ENCODE measurements around the gene HS6ST3.

The HS6ST3 gene

GRCh38 chr13:96199315-96199714 is 109.4 kb downstream of the HS6ST3 start:
- DNase-seq (ENCODE audit: low read depth in 2 of 2): no peak

DNA sequence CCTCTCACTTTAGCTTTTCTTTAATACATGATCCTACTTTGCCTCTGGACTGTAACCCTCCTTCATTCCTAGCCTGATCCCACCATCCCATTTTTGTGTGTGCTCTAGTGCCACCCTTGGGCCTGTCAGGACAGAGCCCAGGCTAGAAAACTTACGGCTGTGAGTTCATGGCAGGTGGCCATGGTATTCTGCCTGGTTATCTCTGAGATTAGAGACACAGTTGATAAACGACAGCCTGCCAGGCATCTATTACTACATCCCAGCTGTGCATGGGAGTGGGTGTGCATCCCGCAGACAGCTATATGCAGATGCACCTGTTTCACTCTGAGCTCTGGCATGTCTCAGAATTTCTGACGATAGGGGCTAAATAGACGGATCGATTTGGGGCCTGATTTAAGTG is 110.9 kb downstream of the HS6ST3 start:
- DNase-seq (ENCODE audit: low read depth in 2 of 2): no peak

GRCh38 chr13:96202315-96202714 is 112.4 kb downstream of the HS6ST3 start:
- DNase-seq (ENCODE audit: low read depth in 2 of 2): no peak

- DNase-seq (ENCODE audit: low read depth in 2 of 2): no peak
These were observed 113.6 kb downstream of the HS6ST3 start for GRCh38 chr13:96203471-96203870.

GRCh38 chr13:96214824-96215445 is 125.0 kb downstream of the HS6ST3 start:
- DNase-seq (ENCODE audit: low read depth in 2 of 2): no peak

- no peak for DNase-seq (ENCODE audit: low read depth in 2 of 2)
These were observed 126.6 kb downstream of the HS6ST3 start for GRCh38 chr13:96216543-96216942.

DNA sequence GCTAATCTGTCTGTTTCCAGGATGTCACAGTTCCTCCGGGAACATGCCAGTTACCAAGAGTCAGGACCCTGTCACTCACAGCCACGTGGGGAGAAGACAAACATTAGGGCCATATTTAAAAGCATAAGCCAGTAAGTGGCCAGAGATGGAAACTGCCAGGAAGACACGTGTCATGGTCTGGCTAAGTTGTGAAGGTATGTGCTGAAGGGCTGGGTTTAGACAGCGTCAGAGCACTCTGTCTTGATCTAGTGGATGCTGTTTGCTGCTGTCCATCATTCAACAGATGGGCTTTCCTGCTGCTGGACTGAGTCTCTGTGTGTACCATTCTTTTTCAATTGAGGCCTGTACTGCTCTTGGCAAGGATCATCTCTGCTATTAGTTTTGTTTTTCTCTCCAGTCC is 128.6 kb downstream of the HS6ST3 start:
- no peak for DNase-seq (ENCODE audit: low read depth in 2 of 2)

GRCh38 chr13:96221471-96221870 is 131.6 kb downstream of the HS6ST3 start:
- no peak for DNase-seq (ENCODE audit: low read depth in 2 of 2)

DNA sequence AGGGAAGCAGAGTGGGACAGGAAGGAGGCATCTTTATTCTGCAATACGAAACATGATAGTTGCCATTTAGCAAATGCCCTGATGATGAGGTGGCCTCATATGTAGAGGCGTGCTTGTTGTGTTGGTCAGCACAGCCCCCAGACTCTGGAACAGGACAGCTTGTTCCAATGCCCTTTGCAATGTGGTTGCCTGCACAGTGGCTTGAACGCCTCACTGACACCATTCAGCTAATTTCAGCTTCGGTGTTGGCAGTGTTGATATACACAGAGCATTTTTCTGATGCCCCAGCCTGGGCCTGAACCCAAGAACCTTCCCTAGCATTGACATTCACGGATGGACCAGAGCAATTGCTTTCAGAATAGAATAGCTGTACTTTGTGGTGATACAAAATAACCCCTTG is 133.3 kb downstream of the HS6ST3 start:
- DNase-seq (ENCODE audit: low read depth in 2 of 2): no peak

DNA sequence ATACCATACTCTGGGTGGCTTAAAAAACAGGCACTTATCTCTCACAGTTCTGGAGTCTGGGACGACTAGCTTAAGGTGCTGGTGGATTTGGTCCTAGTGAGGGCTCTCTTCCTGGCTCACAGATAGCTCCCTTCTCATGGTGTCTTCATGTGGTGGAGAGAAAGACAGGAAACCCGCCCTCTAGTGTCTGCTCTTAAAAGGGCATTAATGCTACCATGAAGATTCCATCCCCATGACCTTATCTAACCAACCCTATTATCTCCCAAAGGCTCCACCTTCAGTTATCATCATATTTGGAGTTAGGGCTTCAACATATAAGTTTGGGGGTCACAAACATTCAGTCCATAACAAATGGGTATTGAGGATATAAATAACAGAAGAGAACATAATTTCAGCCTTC is 139.4 kb downstream of the HS6ST3 start:
- no peak for DNase-seq (ENCODE audit: low read depth in 2 of 2)

DNA sequence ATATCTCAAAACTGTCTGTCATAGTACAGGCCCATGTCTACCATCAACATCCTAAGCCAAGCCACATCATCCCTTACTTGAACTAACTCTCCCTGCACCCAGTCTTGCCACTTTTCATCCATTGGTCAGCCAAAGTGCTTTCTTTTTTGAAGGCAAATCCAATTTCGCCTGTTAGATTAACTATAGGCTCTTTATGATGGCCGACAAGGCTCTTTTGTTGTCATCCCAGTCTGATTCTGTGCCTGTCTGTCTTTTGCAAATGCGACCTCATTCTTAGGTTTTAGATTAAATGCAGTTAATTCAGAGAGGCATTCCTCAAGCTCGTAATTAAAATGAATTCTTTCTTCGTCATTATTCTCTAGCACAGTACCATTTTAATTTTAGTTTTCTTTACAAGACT is 148.3 kb downstream of the HS6ST3 start:
- no peak for DNase-seq (ENCODE audit: low read depth in 2 of 2)

DNA sequence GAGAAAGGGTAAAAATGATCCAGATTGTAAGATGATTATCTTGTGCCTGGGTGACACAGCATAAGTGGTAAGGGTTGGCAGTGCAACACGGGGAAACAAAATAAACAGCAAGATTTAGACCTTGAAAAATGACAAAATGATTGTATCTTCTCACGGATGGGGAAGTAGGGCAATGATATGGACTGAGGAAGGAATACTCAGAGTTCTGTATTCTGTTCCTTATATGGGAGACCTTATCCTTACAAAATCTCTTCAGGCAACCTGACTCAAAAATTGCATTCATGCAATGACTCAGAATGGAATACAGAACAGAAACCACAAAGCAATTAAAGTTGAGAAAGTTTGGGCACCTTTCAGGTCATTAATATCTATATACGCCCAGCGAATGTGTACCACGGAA is 149.0 kb downstream of the HS6ST3 start:
- no peak for DNase-seq (ENCODE audit: low read depth in 2 of 2)

DNA sequence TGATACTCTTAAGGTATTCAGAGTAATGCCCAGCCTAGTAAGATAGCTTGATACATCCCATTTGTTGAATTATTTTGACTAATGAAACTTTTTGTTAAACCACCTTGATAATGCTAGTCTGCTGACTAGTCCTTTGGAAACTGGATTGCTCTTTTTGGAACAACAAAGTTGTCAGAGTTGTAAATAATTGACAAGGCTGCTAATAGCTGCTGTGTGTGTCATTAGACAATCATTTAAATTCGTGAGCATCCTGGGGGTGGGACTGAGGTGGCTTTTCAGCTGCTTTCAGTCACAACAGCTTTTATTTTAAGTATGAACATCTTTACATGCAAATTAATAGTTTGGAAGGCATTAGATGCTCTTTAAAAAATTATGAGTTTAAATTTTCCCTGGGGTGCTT is 153.5 kb downstream of the HS6ST3 start:
- no peak for DNase-seq (ENCODE audit: low read depth in 2 of 2)

DNA sequence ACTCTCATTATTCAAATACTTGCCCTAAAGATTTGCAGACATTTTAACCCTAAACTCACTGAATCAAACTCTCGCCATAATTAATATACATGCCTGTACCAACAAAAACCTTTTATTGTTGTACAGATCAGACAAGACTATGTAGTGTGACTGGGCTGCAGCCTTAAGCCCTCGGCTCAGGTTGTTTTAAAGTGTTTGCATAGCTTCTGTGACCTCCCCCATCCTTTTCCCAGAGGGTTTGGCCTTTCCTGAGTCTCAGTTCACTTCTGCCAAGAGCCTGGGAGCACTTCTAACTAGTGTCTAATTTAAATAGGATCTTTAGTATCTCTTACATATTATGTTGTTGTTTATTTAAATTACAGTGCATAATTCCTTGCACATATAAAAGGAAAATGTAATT is 158.2 kb downstream of the HS6ST3 start:
- DNase-seq (ENCODE audit: low read depth in 2 of 2): no peak

DNA sequence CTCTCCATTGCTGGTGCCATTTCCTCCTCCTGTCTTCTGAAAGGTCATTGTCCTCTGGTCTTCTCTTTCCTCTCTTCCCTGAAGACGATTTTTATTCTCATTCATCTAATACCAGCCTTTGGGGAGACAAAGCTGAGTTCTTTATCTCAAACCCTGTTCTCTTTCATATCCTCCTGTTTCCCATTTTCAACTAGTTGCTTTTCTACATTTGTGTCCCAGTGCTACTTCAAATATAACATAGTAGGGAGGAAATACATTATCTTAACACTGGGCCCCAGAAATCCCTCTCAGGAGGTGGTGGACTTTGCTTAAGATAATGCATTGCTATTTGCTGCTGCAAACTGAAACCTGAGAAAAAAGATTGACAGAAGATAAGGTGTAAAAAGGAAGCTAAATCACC is 159.1 kb downstream of the HS6ST3 start:
- DNase-seq (ENCODE audit: low read depth in 2 of 2): no peak

DNA sequence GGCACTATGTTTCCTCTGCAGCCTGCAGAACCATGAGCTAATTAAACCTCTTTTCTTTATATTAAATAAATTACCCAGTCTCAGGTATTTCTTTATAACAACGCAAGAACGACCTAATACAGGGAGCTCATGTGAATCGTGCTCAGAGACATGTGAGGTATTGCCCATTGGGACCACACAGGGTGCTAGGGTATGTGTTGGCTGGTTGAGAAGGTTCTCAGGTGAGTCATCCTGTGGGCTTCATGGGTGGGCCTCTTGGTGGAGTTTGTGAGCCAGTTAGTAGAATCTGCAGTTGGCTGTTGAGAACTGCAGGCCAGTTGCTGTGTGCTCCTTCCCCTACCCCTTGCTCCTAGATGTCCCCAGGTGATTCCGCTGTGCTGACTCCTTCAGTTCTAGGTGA is 163.0 kb downstream of the HS6ST3 start:
- no peak for DNase-seq (ENCODE audit: low read depth in 2 of 2)

GRCh38 chr13:96273196-96273595 is 183.3 kb downstream of the HS6ST3 start:
- DNase-seq (ENCODE audit: low read depth in 2 of 2): no peak

- no peak for DNase-seq (ENCODE audit: low read depth in 2 of 2)
These were observed 184.1 kb downstream of the HS6ST3 start for GRCh38 chr13:96274046-96274445.

DNA sequence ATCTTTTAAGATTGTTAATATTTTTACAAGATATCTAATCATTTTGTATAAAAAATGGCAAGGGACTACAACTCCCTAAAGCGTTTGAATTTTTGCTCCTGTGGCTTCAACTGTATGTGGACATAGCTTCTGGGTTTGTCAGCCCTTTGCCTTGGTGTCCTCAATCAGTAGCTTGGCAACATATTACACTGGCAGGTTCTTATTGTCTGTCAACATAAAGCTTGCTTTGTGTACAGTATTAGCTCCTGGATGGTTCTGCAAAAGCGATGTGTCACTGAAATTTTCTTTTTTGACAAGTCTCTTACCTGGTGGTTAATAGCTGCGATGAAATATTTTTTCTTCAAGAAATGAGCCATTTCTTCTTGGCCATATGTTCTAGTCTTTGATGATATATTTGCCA is 190.0 kb downstream of the HS6ST3 start:
- no peak for DNase-seq (ENCODE audit: low read depth in 2 of 2)

DNA sequence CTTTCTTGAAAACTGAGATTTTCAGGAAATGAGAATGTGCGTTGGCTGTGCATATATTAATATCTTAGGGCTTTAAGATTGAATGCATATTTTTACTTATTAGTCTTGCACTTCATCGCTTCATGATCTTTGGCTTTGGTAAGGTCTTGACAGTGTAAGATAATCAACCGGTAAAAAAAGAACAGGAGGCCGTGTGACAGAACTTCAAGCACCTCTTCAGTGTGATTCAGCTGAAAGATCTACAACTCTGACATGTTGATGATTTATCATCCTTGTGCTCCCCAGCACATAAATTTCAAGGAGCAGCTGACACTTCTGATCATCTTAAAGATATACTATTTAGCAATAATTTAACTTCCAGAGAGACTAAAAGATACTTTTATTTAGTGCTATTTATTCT is 195.1 kb downstream of the HS6ST3 start:
- no peak for DNase-seq (ENCODE audit: low read depth in 2 of 2)

DNA sequence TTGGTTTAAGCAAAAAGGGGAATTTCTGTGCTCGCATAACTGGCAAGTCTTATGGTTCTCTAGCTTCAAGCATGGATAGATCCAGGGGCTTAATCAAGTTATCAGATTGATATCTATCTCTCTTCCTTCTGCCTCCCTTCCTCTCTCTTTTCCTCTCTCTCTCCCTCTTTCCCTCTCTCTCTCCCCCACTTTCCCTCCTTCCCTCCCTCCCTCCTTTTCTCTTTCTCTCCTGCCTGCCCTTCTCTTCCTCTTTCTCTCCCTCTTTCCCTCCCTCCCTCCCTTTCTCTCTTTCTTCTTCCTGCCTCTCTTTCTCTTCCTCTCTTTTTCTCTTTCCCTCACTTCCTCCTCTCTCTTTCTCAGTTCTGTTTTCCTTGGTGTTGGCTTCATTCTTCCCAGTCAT is 195.8 kb downstream of the HS6ST3 start:
- DNase-seq (ENCODE audit: low read depth in 2 of 2): no peak

- no peak for DNase-seq (ENCODE audit: low read depth in 2 of 2)
These were observed 205.3 kb downstream of the HS6ST3 start for GRCh38 chr13:96294930-96295881.

GRCh38 chr13:96297360-96297759 is 207.5 kb downstream of the HS6ST3 start:
- no peak for DNase-seq (ENCODE audit: low read depth in 2 of 2)

All from stimulated activated CD8-positive, alpha-beta memory T cell treated with anti-CD3 and anti-CD28 coated beads, Interleukin-7, amount 100 ng/mL, for 1 hour (primary cell).